ENCODE results near the gene HS3ST1. TPM values are rescaled to one million over a fixed set of nuclear protein-coding genes. Genes with fewer than 3 reads are reported as not detected.

Gene HS3ST1
- polyA plus RNA-seq (2012; ENCODE audit: insufficient read depth, insufficient read length), result not detected

GRCh38 chr4:11428231-11428898 is at the start of gene HS3ST1:
HS3ST1 (minus strand) TSS chr4:11428894; CDS start chr4:11400005, 28,889 bp downstream.
- no peak for DNase-seq (ENCODE audit: low read depth, low spot score)

GRCh38 chr4:11475871-11476270 is 47.2 kb upstream of the HS3ST1 start:
- H3K4me3 ChIP-seq (ENCODE audit: low read length), result no peak overlapping the region
- no peak for DNase-seq (ENCODE audit: low read depth, low spot score)

More at GRCh38 chr4:11428231-11428898, at the start of gene HS3ST1:
- H3K4me3 ChIP-seq (ENCODE audit: low read length), result no peak within 1 kb of the TSS

DNA sequence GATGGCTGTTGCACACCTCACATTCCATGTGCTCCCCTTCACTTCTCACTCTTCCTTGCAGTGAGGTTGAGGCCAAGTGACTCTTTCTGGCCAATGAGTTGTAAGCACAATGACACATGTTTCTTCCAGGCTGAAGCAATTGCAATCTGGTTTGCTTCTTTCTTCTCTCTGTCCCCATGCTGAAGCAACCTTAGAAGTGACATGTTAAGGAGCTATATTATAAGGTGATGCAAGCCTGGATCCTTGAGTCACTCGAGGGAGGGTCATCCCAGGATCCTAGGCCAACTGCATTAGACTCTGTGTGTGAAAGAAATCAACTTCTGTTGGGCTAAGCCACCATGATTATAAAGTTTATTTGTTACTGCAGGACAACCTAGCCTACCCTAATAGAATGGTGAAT is 45.5 kb upstream of the HS3ST1 start:
- no peak overlapping the region for H3K4me3 ChIP-seq (ENCODE audit: low read length)
- DNase-seq (ENCODE audit: low read depth, low spot score), result no peak

DNA sequence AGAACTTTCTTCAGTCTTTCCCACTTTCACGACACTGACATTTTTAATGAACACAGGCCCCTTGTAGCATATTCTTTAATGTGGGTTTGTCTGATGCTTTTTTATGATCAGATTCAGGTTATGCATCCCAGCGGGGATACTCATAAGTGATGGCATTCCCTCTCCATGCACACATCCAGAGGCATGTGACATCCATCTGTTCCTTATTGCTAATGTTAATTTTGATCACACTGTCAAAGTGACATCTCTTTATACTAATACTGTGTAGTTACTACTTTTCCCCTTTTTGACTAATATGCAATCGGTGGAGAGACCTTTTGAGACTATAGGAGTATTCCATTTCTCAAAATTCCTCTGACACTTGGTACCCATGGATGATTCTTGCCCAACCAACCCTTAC is 43.8 kb upstream of the HS3ST1 start:
- no peak for DNase-seq (ENCODE audit: low read depth, low spot score)
- H3K4me3 ChIP-seq (ENCODE audit: low read length), result no peak overlapping the region

GRCh38 chr4:11471618-11472017 is 42.9 kb upstream of the HS3ST1 start:
- H3K4me3 ChIP-seq (ENCODE audit: low read length), result peak overlapping the region; percentile 31
- peak; percentile 76 for DNase-seq (ENCODE audit: low read depth, low spot score)

DNA sequence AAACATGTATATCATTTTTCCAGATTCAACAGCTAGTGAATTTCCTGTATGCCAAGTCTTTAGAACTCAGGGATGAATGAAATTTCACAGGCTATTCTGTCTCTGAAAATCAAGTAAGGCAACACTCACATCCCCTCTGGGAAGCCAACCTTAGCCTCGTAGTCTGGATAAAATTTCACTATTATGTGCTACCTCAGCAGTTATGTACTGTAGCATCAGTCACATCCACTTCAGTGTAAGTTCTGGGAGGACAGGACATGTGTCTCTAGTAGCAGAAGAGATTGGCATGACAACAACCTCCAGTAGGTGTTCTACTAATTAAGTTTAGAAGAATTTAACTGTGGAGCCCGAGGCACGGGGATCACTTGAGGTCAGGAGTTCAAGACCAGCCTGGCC is 42.4 kb upstream of the HS3ST1 start:
- no peak for DNase-seq (ENCODE audit: low read depth, low spot score)
- no peak overlapping the region for H3K4me3 ChIP-seq (ENCODE audit: low read length)

DNA sequence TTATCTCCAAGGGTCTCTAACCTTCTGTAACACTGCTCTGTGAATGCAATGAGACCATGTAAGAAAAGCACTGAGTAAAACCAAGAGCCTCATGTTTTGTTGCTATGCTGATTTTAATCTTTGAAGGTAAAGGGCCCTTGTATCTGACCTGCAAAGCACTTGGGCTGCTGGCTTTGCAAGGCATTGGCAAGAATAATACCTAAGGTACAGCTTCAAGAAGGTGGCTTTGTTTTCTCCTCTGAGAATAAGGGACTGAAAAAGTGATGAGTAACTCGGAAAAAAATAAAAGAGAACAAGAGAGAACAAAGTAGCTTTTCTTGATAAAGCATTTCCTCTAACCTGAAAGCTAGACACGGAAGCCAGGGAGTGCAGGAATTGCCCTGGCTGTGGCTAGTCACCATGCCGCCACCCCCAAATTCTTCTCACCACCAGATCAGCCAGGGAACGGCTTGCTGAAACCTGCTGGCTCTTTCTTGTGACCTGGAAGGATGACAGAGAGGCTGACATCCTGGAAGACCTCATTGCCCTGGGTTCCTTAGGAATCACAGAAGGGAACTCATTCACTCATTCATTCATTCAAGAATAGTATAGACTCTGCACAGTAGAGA is 41.8 kb upstream of the HS3ST1 start:
- no peak for DNase-seq (ENCODE audit: low read depth, low spot score)
- no peak overlapping the region for H3K4me3 ChIP-seq (ENCODE audit: low read length)

DNA sequence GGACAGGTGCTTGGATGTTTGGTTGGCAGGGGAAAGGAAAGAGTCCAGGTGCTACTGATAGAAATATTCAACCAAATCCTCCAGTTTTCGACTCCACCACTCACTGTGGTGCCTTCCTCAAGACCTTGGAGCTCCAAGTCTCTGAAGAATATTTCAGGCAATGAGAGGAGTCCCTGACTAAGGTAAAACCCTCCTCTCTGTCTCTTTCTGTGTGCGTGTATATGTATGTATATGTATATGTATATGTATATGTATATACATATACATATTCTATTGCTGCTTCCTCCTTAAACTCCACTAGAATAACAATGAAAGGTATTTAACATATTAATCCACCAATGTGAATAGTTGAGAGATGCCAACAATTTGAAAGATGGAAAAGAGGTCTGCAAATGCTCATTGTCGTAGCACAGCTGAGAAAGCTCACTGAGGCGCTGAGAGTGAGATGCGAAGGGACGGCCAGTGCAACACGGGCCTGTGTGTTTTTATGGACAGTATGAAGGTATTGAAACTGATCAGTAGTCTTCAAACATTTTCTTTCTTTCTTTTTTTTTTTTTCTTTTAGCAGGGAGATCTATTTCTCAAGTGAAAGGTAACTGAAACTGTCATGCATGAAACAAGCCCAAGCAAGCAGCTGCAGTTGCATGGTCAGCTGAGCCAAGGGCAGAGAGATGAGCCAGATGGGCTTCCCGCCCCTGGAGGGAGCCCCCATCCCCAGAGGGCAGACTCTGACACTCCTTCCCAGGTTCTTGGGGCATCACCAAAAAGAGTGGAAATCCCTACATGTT is 41.1 kb upstream of the HS3ST1 start:
- H3K4me3 ChIP-seq (ENCODE audit: low read length), result no peak overlapping the region
- DNase-seq (ENCODE audit: low read depth, low spot score), result no peak

DNA sequence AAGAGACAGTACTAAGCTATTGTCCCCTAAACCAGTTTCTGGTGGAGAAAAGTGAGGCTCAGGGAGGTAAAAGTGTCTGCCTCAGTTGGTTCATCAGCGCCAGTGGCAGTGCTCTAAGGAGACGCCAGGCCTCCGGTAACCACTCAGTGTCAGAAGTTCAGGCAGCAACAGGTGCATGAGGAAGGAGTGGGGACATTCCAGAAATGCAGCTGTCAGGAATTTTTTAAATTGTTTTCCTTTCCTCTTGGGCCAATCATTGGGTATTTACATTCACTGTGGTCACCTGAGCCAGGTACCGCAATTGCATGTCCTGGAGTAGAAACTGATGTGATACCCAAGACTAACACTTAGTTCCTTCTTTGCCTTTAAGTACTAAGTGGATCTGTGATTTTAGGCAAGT is 40.2 kb upstream of the HS3ST1 start:
- no peak overlapping the region for H3K4me3 ChIP-seq (ENCODE audit: low read length)
- no peak for DNase-seq (ENCODE audit: low read depth, low spot score)

GRCh38 chr4:11467931-11468330 is 39.2 kb upstream of the HS3ST1 start:
- no peak overlapping the region for H3K4me3 ChIP-seq (ENCODE audit: low read length)
- DNase-seq (ENCODE audit: low read depth, low spot score), result no peak

DNA sequence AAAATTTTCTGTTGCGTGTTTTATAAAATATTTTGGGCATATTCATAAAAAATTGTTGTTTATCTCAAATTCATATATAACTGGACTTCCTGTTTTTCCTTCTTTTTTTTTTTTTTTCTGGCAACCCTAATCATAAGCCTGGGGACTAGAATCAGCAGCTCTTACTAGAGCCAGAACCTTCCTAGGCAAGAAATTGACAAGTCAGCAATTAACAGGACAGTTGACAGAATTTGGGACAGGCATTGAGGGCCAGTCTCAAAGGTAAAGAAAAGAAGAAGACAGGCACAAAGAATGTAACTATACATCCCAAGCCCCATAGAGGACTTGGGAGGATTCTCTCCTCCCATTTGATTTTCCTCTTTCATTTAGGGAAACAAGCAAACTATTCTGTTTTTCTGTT is 35.0 kb upstream of the HS3ST1 start:
- DNase-seq (ENCODE audit: low read depth, low spot score), result no peak
- H3K4me3 ChIP-seq (ENCODE audit: low read length), result no peak overlapping the region

DNA sequence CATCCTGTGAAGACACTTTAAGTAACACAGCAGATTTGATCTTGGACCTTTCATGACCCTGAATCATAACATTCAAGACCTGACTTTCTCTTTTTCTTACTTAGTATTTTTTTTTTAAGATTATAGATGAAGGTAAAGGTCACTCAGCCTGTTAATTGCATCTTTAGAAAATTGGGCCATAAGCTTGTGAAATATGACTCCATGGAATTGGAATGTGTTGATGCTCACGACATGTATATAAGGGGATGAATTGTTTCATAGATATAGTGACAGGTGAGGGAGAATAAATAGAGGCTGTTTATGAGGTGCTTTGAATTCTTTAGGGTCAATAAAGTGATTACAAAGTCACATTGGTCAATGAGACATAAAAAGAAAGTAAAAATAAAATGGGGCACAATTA is 27.7 kb upstream of the HS3ST1 start:
- DNase-seq (ENCODE audit: low read depth, low spot score), result no peak
- no peak overlapping the region for H3K4me3 ChIP-seq (ENCODE audit: low read length)

DNA sequence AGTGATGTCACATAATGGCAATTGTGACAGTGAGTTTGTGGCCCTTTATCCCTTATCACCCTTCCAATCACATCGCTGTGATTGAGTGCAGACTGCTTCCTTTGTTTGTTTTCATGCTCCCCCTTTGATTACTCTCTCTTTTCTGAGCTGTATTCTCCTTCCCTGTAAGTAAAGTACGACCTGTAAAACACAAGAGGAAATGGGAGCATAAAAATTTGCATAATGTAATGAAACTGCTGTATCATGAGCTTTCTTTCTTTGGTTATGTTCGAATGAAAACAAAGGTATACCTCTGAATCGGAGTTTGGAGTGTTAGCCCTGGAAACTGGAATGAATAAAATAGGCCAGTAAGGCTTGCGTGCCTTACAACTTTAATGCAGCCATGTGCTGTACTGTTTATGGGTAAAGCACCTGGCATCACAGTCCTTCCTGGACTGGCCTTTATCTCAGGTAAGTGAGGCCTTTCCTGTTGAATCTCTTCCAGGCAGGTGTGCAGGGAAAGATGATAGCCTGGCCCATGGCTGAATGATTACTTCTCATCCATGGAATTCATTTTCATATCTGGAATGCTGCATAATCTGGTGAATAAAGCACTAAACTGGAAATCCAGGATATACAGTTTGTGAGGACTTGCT is 26.6 kb upstream of the HS3ST1 start:
- no peak overlapping the region for H3K4me3 ChIP-seq (ENCODE audit: low read length)
- no peak for DNase-seq (ENCODE audit: low read depth, low spot score)

- DNase-seq (ENCODE audit: low read depth, low spot score), result no peak
- no peak overlapping the region for H3K4me3 ChIP-seq (ENCODE audit: low read length)
Measured at GRCh38 chr4:11451716-11452115, 23.0 kb upstream of the HS3ST1 start.

- no peak overlapping the region for H3K4me3 ChIP-seq (ENCODE audit: low read length)
- no peak for DNase-seq (ENCODE audit: low read depth, low spot score)
Measured at GRCh38 chr4:11446155-11446811, 17.6 kb upstream of the HS3ST1 start.

- no peak overlapping the region for H3K4me3 ChIP-seq (ENCODE audit: low read length)
- no peak for DNase-seq (ENCODE audit: low read depth, low spot score)
Measured at GRCh38 chr4:11441194-11441556, 12.5 kb upstream of the HS3ST1 start.

GRCh38 chr4:11440481-11441193 is 11.9 kb upstream of the HS3ST1 start:
- no peak for DNase-seq (ENCODE audit: low read depth, low spot score)
- no peak overlapping the region for H3K4me3 ChIP-seq (ENCODE audit: low read length)

DNA sequence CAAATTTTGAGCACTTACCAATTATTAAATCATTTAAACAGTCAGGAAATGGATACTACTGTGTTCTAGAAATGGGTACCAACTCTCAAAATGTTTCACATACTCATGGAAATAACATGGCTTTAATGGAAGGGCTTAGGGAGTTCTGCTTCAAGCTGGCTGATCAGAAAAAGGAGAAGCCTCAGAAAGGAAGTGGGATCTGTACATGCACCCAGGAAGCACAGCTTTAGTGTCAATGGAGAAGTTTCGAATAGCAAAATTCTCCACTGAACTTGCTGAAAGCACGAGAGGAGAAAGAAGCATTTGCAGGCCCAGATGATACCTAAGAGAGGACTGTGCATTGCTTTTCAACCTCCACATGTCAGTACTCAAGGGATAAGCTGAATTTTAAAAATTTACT is 11.1 kb upstream of the HS3ST1 start:
- no peak for DNase-seq (ENCODE audit: low read depth, low spot score)
- H3K4me3 ChIP-seq (ENCODE audit: low read length), result no peak overlapping the region

- no peak for DNase-seq (ENCODE audit: low read depth, low spot score)
- no peak overlapping the region for H3K4me3 ChIP-seq (ENCODE audit: low read length)
Measured at GRCh38 chr4:11438647-11439046, 10.0 kb upstream of the HS3ST1 start.
